Parathyroid adenoma (tissue), 2 donors: ENCODE measurements around the gene SOCS3.

Experiments used
- H2AFZ ChIP-seq: fragments of 300-600 bp; sonication (generic); one replicate; pipeline ENCODE4 v1.7.0; 2017; ENCODE audit warnings: antibody characterized with exemption, mild to moderate bottlenecking
- H3K27ac ChIP-seq: fragments of 300-600 bp; sonication (generic); one replicate; pipeline ENCODE4 v1.7.0; 2017
- H3K27me3 ChIP-seq: fragments of 300-600 bp; sonication (generic); one replicate; pipeline ENCODE4 v1.7.0; 2017; ENCODE audit warnings: low read length; ENCODE audit not compliant: control insufficient read depth, insufficient read depth
- H3K36me3 ChIP-seq: fragments of 300-600 bp; sonication (generic); one replicate; pipeline ENCODE4 v1.7.0; 2017; ENCODE audit warnings: low read length; ENCODE audit not compliant: control insufficient read depth, insufficient read depth
- H3K4me1 ChIP-seq: fragments of 300-600 bp; sonication (generic); one replicate; pipeline ENCODE4 v1.7.0; 2017; ENCODE audit warnings: control low read depth
- H3K4me2 ChIP-seq: fragments of 300-600 bp; sonication (generic); one replicate; pipeline ENCODE4 v1.7.0; 2017; ENCODE audit warnings: low read length
- H3K4me3 ChIP-seq: fragments of 300-600 bp; sonication (generic); one replicate; pipeline ENCODE4 v1.7.0; 2017; ENCODE audit warnings: low read depth, low read length
- H3K79me2 ChIP-seq: fragments of 300-600 bp; sonication (generic); one replicate; pipeline ENCODE4 v1.7.0; 2017; ENCODE audit warnings: control low read depth
- H3K9ac ChIP-seq: fragments of 300-600 bp; sonication (generic); one replicate; pipeline ENCODE4 v1.7.0; 2017; ENCODE audit warnings: mild to moderate bottlenecking
- H3K9me3 ChIP-seq: fragments of 300-600 bp; sonication (generic); one replicate; pipeline ENCODE4 v1.7.0; 2017; ENCODE audit warnings: low read length; ENCODE audit not compliant: control insufficient read depth
- CTCF ChIP-seq: fragments of 300-600 bp; sonication (generic); IDR thresholded peaks from one replicate; pipeline ENCODE4 v1.7.0; 2017; ENCODE audit warnings: antibody characterized with exemption, mild to moderate bottlenecking
- donor health status: primary hyperparathyroidism.

SOCS3 gene

DNA sequence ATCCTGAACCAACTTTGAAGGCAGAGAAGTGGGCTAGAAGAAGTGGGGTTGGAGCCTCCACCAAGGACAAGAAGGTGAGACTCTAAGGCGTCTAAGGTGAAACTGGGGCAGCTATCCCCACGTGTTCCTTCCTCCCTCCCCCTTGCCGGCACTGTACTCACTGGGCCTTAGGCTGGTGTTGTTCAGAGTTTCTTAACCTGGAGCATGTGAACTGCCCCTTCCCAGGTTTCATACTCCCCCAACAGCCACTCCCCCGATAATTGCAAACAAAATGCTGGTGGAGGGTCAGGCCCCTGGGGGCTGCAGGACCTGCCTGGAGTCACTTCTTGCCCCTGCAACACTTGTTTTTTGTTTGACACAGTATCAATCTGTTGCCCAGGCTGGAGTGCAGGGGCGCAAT is 7.3 kb upstream of the SOCS3 start:
- no peaks in the 10 kb centered on the region for H3K79me2 ChIP-seq
- no peak overlapping the region for H3K4me2 ChIP-seq
- no peak overlapping the region for H3K4me3 ChIP-seq
- no peak overlapping the region for H3K9ac ChIP-seq
- H2AFZ ChIP-seq = no peak overlapping the region
- no peaks in the 10 kb centered on the region for H3K36me3 ChIP-seq
- no peaks in the 10 kb centered on the region for H3K27me3 ChIP-seq
- H3K27ac ChIP-seq = no peak overlapping the region
- no peak for TF ChIP-seq CTCF
- no peaks in the 10 kb centered on the region for H3K4me1 ChIP-seq
- H3K9me3 ChIP-seq = no peaks in the 10 kb centered on the region

DNA sequence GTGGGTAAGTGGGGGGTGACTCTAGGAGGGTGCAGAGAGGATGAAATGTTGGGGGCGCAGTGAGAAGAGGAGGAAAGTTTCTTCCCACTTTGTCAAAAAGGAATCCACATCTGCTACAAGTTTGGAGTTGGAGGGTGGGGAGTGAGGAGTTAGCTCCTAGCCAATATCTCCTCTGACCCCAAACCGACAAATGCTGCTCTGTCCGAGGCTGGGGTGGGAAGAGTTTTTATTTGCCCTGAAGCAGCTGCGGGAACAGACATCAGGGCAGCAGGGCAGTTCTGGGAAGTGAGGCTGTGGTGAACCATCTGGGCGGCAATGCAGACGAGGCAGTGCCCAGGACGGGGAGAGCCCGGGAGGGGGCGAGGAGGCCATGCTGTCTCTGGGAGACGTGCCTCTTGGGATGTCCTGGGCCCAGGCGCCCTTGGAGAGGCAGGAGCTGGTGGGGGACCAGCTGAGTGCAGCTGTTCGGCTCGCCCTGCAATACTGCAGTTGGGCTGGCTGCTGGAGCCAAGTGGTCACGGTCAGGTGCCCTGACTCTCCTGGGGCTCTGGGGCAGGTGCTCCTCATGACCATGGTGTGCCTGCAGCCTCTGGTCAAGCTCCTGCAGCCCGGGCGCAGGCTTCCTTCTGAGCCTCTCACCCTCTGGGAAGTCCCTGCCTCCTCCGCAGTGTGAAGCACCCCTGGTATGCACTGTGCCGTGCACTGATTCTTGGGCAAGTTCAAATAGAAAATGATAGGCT is 6.4 kb upstream of the SOCS3 start:
- no peaks in the 10 kb centered on the region for H3K79me2 ChIP-seq
- TF ChIP-seq CTCF = no peak
- H3K27ac ChIP-seq = peak overlapping the region; percentile 30
- no peaks in the 10 kb centered on the region for H3K4me1 ChIP-seq
- H3K27me3 ChIP-seq = no peaks in the 10 kb centered on the region
- H3K9ac ChIP-seq = no peak overlapping the region
- H2AFZ ChIP-seq = no peak overlapping the region
- H3K36me3 ChIP-seq = no peaks in the 10 kb centered on the region
- no peaks in the 10 kb centered on the region for H3K9me3 ChIP-seq
- no peak overlapping the region for H3K4me2 ChIP-seq
- H3K4me3 ChIP-seq = no peak overlapping the region

GRCh38 chr17:78365561-78366108 is 5.8 kb upstream of the SOCS3 start:
- H3K4me2 ChIP-seq = no peak overlapping the region
- H3K4me3 ChIP-seq = no peak overlapping the region
- no peak overlapping the region for H2AFZ ChIP-seq
- no peak overlapping the region for H3K9ac ChIP-seq
- no peaks in the 10 kb centered on the region for H3K27me3 ChIP-seq
- no peaks in the 10 kb centered on the region for H3K4me1 ChIP-seq
- no peak for TF ChIP-seq CTCF
- H3K27ac ChIP-seq = peak overlapping the region; percentile 30
- no peaks in the 10 kb centered on the region for H3K36me3 ChIP-seq
- H3K79me2 ChIP-seq = no peaks in the 10 kb centered on the region
- no peaks in the 10 kb centered on the region for H3K9me3 ChIP-seq

DNA sequence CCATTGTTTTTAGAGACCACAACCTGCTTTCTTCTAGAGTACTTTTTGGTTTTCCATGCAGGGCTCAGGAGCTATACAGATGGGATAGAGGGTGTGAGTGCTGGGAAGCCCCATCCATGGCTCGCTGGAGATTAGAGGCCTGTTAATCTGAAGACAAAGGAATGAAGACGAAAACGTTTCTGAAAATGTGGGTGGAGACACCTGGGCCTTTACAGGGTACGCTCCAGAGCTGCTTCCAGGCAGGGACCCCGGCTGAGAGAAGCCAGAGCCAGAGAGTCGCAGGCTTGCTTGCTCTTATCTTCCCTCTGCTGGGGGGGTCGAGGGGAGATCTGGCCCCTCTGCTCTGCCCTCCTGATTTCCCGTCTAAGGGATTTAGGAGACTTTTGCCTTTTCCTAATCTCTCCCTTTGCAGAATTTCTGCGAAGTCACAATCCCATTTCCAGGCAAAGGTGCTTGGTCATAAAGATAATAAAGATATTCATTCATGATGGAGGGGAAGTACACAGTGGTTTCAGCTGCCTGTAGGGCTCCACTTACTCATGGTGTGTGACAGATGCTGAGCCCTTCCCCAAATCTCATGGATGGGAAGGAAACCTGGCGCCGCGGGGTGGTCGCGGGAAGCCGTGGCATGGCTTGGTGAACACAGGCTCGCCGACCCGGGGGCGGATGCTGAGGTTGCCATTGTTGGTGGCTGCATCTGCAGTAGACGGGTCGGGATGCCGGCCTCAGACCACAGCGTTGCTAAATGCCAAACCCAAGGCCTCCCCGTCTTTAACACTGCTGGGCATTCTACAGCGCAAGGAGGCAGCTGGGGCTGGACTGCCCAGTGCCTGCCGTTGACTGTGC is 4.8 kb upstream of the SOCS3 start:
- Histone ChIP-seq H3K4me3 (no peak overlapping the region), H3K9ac (no peak overlapping the region), H3K4me1 (no peaks in the 10 kb centered on the region), H3K27me3 (no peaks in the 10 kb centered on the region), H3K79me2 (no peaks in the 10 kb centered on the region), H3K36me3 (no peaks in the 10 kb centered on the region), H3K27ac (no peak overlapping the region), H3K9me3 (no peaks in the 10 kb centered on the region), H3K4me2 (no peak overlapping the region), H2AFZ (no peak overlapping the region)
- TF ChIP-seq CTCF = no peak
